HG02870 (cell line): ENCODE results near the gene POLD2.
A peak's percentile ranks its signal among the peaks of the same experiment; 100 is the strongest.

Experiments
- ATAC-seq: cut with Tn5 transposase; IDR thresholded peaks from one replicate; pipeline ENCODE4 v1.9.1; 2021; ENCODE audit warnings: mild to moderate bottlenecking, moderate library complexity; ENCODE audit not compliant: unreplicated experiment

POLD2 gene

DNA sequence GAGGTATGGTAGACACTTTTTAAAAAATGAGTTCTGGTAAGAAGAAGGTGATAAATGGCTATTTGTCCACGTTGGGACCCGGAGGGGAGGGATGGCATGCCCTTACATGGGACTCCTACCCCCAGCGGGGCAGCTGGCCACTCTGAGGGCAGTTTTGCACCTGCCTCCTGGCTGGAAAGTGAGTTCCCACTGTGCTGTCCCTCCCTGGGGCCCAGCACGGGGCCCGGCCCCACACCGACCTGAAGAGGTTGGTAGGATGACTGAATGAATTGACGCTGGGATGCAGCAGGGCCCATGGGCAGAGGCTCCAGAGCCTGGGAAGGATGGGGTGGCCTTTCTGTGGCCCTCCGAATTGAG, 19.8 kb downstream of the POLD2 start:
- no peak for ATAC-seq

GRCh38 chr7:44102846-44103565, 20.3 kb downstream of the POLD2 start:
- no peak for ATAC-seq

GRCh38 chr7:44101966-44102845, 21.1 kb downstream of the POLD2 start:
- ATAC-seq: no peak

DNA sequence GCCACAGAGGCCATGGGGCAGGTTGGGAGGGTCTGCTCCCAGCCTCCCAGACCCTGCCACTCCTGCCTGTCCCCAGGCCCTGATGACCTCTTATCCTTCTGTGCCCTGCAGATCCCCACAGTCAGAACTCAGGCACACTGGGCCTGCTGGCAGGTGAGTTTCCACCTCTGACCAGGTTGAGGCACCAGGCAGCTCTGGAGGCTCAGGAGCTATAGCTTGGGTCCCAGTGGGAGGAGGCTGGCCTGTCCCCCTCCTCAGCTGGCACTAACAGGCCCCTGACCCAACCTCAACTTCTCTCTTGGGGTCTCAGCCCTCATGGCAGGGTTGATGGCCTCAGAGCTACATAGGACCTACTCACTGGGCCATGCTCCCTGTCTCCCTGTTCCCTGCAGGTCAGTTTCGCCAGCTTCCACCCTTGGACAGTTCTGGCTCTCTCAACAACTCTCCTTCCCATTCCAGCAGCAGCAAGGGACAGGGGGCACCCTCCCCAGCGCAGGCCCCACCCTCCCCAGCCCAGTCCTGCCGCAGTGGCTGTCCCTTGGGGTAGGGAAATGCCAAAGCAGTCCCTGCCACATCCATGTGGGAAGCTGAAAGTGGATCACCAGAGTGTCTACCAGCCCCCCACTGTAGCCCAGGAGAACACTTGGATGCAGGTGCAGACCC, 21.9 kb downstream of the POLD2 start:
- ATAC-seq: no peak

- ATAC-seq: no peak
Measured at GRCh38 chr7:44100458-44101302, 22.7 kb downstream of the POLD2 start.

DNA sequence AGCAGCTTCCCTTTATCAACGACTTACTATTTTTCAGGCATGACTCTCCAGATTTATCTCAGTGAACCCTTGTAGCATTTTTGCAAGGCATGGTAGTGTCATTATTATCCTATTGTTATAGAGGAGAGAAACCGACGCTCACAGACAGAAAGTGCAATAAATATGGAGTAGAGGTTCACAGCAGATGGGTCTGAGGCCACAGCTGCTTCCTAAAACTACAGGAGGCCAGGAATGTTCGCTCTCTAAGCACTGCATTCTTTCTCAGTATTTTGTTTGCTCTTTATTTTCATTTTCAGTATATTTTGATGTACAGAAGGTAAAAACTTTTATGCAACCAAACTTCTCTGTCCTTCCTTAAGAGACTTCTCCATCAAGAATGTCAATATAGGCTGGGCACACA, 23.7 kb downstream of the POLD2 start:
- no peak for ATAC-seq

DNA sequence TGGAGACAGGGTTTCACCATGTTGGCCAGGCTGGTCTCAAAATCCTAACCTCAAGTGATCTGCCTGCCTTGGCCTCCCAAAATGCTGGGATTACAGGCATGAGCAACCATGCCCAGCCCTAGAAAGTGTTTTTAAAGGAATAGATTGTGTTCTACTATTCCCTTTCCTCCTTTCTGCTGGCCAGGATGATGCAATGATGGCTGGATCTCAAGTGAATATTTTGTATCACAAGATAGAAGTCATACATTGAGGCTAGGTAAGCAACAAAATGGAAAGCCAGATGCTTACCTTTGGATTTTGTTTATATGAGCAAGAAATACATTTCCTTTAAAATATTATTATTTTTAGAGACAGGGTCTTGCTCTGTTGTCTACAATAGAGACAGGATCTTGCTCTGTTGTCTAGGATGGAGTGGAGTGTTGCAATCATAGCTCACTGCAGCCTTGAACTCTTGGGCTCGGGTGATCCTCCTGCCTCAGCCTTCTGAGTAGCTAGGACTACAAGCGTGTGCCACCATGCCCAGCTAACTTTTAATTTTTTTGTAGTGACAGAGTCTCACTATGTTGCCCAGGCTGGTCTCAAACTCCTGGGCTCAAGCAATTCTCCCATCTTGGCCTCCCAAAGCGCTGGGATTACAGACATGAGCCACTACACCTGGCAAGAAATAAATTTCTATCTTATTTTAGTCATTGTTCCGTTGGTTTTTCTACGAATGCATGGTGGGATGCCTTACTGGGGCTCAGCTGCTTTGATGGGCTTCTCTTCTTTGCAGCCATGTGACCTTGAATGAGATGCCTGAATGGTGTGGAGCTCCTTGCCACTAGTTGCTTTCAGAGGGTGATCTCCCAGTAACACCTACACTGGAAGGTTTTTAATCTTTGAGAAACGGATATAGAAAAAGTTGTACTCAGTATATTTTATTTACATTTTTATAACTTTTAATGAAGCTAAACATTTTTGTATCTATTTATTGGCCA, 25.0 kb downstream of the POLD2 start:
- ATAC-seq: no peak

DNA sequence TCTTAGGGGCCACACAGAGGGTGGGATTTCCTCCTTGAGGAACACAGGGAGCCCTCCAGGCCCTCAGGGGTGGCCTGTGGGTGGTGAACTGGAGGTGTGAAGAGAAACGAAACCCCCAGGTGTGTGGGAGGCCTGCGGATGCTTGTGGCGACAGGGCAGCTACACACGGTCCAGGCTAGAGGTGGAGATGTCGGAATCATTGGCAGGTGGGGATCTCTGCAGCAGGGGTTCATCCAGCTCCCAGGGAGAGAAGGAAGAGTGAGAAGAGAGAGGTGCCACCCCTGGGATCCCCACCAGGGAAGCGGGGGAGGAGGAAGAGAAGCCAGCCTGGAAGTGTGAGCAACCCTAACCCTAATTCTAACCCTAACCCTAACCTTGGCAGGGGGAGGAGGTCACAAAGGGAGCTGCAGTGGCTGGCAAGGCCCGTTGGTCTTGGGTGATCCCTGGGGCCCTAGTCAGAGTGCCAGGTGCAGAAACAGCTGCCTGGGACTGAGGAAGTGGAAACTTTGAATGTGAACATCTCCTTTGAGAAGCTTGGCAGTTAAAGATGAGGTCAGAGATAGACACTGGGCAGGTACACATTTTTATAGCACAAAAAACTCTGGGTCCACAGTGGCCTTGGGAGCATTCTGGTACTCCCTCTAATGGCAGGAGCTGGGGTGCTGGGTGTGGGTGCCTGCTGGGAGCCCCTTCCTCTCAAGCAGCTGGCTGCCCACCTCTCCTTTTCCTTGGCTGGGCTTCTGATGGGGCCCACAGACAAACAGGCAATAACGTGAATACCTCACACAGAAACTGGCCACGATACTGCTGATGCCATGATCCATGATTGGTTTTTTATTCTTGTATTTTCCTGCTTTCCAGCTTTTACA, 26.1 kb downstream of the POLD2 start:
- ATAC-seq: peak; percentile 48

DNA sequence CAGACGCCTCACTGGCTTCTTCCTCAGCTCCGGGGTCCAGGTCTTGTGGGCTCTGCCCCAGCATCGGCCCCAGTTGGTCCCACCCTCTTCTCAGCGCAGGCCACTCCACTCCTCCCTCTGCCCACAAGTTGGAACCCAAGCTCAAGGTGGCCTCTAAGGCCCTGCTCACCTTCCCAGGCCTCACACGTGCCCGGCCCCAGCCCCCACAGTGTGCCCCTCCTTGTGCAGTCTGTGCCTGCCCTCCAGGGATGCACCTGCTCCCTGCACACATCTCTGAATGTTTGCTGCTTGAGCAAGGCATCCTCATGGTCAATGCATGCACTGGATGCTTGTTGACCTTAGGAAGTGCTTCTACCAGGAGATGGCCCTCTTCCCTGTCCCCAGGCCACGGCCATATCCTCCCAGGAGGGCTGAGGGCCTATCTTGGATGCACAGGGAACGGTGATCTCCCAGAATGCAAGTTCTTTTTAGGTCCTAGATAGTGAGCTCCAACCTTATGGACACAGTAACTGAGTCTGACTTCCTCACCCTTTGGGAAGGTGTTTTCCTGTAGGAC, 26.9 kb downstream of the POLD2 start:
- ATAC-seq: no peak

GRCh38 chr7:44095781-44096180, 27.6 kb downstream of the POLD2 start:
- no peak for ATAC-seq

- no peak for ATAC-seq
Measured at GRCh38 chr7:44094883-44095592, 28.3 kb downstream of the POLD2 start.

DNA sequence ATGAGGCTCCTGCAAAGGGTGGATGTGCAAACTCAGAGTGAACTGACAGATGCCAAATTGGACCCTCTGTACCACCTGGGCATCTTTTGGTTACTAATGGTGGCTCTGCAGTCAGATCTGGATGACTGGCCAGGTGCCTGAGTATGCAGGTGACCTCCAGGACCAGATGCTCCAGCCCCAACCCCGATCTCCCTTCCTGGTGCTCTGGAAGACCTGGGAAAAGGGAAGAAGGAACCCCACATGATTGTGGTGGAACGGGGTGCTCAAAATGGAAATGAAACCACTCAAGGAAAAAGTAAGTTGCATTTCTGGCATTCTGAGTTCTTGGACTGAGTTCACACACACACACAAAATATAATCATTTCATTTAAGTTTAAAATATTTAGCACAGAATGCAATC, 29.0 kb downstream of the POLD2 start:
- ATAC-seq: no peak

DNA sequence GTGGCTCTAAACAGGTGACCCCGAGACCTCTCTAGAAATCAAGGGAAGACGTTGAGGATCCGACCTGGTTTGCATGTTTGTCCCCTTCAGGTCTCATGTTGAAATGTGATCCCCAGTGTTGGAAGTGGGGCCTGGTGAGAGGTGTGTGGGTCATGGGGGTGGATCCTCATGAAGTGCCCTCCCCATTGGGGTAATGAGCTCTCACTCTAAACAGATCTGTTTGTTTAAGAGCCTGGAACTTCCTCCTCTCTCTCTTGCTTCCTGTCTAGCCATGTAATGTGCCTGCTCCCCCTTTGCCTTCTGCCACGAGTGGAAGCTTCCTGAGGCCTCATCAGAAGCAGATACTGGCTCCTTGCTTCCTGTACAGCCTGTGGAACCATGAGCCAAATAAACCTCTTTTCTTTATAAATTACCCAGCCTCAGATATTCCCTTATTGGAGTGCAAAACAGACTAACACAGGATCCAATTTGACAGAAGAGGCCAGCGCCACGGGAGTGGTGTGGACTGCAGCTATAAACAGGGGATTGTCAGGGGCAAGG, 30.2 kb downstream of the POLD2 start:
- ATAC-seq: no peak

- ATAC-seq: no peak
Measured at GRCh38 chr7:44087911-44088838, 35.2 kb downstream of the POLD2 start.

- no peak for ATAC-seq
Measured at GRCh38 chr7:44086627-44087026, 36.7 kb downstream of the POLD2 start.

- no peak for ATAC-seq
Measured at GRCh38 chr7:44085546-44085945, 37.8 kb downstream of the POLD2 start.
